ENCODE data around the gene NCAPD2. TPM values are rescaled to one million over a fixed set of nuclear protein-coding genes. Genes with fewer than 3 reads are reported as not detected.
A peak's percentile ranks its signal among the peaks of the same experiment; 100 is the strongest.

NCAPD2 gene
- total RNA-seq, 1 experiment from 2014 or later: 204 TPM

GRCh38 chr12:6562881-6563280 is 69.0 kb downstream of the NCAPD2 start:
- Histone ChIP-seq H3K9me3 (no peaks in the 10 kb centered on the region), H3K4me3 (ENCODE audit: low read depth, low read length) (no peak overlapping the region), H3K36me3 (ENCODE audit: control insufficient read depth, insufficient read depth, low read length) (peaks cover 15% of the 10 kb centered on the region), H3K27me3 (replicated peaks; ENCODE audit: control insufficient read depth, insufficient read depth, low read length) (no peaks in the 10 kb centered on the region), H3K4me1 (no peaks in the 10 kb centered on the region)
- BruUV-seq (replicated peaks): no TSS peak
- POLR2A ChIA-PET: no interaction called here
- Mint-ChIP-seq H3K9me3 (ENCODE audit: unreplicated experiment) (no peaks in the 10 kb centered on the region), H3K36me3 (ENCODE audit: insufficient read depth, unreplicated experiment) (peaks cover 100% of the 10 kb centered on the region), H3K27ac (ENCODE audit: unreplicated experiment) (no peak overlapping the region), H3K4me1 (ENCODE audit: low read depth, unreplicated experiment) (peaks cover 9% of the 10 kb centered on the region), H3K27me3 (ENCODE audit: insufficient read depth, unreplicated experiment) (no peaks in the 10 kb centered on the region), H3K4me3 (ENCODE audit: unreplicated experiment) (no peak overlapping the region)
- no peak for TF ChIP-seq CTCF (IDR thresholded peaks at IDR 0.05; ENCODE audit: insufficient read depth in 1 of 2, low read depth in 1 of 2, low read length in 1 of 2, severe bottlenecking in 1 of 2, unreplicated experiment in 1 of 2)
- intact Hi-C loops (cut with micrococcal nuclease; ENCODE audit: unreplicated experiment): no loop called here
- DNase-seq: no peak
- CTCF ChIA-PET: interaction anchor here (1.3 kb wide), 1 partner anchor 12 kb away, joined by 3 read pairs; no protein-coding TSS in a partner anchor

- H3K4me3 ChIP-seq (ENCODE audit: low read depth, low read length): no peak overlapping the region
- no peaks in the 10 kb centered on the region for H3K9me3 ChIP-seq
- no peaks in the 10 kb centered on the region for H3K4me1 ChIP-seq
- Mint-ChIP-seq H3K36me3 (ENCODE audit: insufficient read depth, unreplicated experiment) (peaks cover 100% of the 10 kb centered on the region), H3K4me3 (ENCODE audit: unreplicated experiment) (no peak overlapping the region), H3K27me3 (ENCODE audit: insufficient read depth, unreplicated experiment) (no peaks in the 10 kb centered on the region), H3K27ac (ENCODE audit: unreplicated experiment) (no peak overlapping the region), H3K4me1 (ENCODE audit: low read depth, unreplicated experiment) (peaks cover 9% of the 10 kb centered on the region), H3K9me3 (ENCODE audit: unreplicated experiment) (no peaks in the 10 kb centered on the region)
- intact Hi-C loops (cut with micrococcal nuclease; ENCODE audit: unreplicated experiment): no loop called here
- peaks cover 15% of the 10 kb centered on the region for H3K36me3 ChIP-seq (ENCODE audit: control insufficient read depth, insufficient read depth, low read length)
- BruUV-seq (replicated peaks): no TSS peak
- ChIA-PET POLR2A (interaction anchor here (1.0 kb wide), 1 partner anchor 29 kb away, joined by 4 read pairs; the partner anchor contains the start of gene GAPDH), CTCF (interaction anchor here (0.6 to 1.3 kb wide), 4 partner anchors 13 to 65 kb away, joined by 3 to 6 read pairs (median 4); no protein-coding TSS in a partner anchor)
- TF ChIP-seq CTCF (IDR thresholded peaks at IDR 0.05; ENCODE audit: insufficient read depth in 1 of 2, low read depth in 1 of 2, low read length in 1 of 2, severe bottlenecking in 1 of 2, unreplicated experiment in 1 of 2): peak; percentile 89 to 96
- DNase-seq: peak; percentile 63 to 80
- no peaks in the 10 kb centered on the region for H3K27me3 ChIP-seq (replicated peaks; ENCODE audit: control insufficient read depth, insufficient read depth, low read length)
Observed at GRCh38 chr12:6563448-6564050, 69.6 kb downstream of the NCAPD2 start.

- intact Hi-C loops (cut with micrococcal nuclease; ENCODE audit: unreplicated experiment): loop anchor here (5.0 kb wide), 2 partner anchors 40 to 210 kb away; partner anchors contain the start of gene CHD4
- ChIA-PET CTCF (interaction anchor here (1.1 to 1.5 kb wide), 3 partner anchors 9 to 200 kb away, joined by 7 to 14 read pairs (median 11); partner anchors contain the start of gene PTMS), POLR2A (interaction anchor here (0.7 to 1.5 kb wide), 3 partner anchors 21 to 156 kb away, joined by 3 to 9 read pairs (median 3); partner anchors contain the start of gene COPS7A)
- Histone ChIP-seq H3K9me3 (no peaks in the 10 kb centered on the region), H3K4me1 (no peaks in the 10 kb centered on the region), H3K36me3 (ENCODE audit: control insufficient read depth, insufficient read depth, low read length) (peaks cover 11% of the 10 kb centered on the region), H3K27me3 (replicated peaks; ENCODE audit: control insufficient read depth, insufficient read depth, low read length) (no peaks in the 10 kb centered on the region), H3K4me3 (ENCODE audit: low read depth, low read length) (peak overlapping the region; percentile 77)
- TF ChIP-seq CTCF (IDR thresholded peaks at IDR 0.05; ENCODE audit: insufficient read depth in 1 of 2, low read depth in 1 of 2, low read length in 1 of 2, severe bottlenecking in 1 of 2, unreplicated experiment in 1 of 2): no peak
- Mint-ChIP-seq H3K36me3 (ENCODE audit: insufficient read depth, unreplicated experiment) (peaks cover 98% of the 10 kb centered on the region), H3K4me3 (ENCODE audit: unreplicated experiment) (peak overlapping the region; percentile 81), H3K4me1 (ENCODE audit: low read depth, unreplicated experiment) (peaks cover 23% of the 10 kb centered on the region), H3K27me3 (ENCODE audit: insufficient read depth, unreplicated experiment) (no peaks in the 10 kb centered on the region), H3K9me3 (ENCODE audit: unreplicated experiment) (no peaks in the 10 kb centered on the region), H3K27ac (ENCODE audit: unreplicated experiment) (peak overlapping the region; percentile 96)
- BruUV-seq (replicated peaks): no TSS peak
- DNase-seq: no peak
Observed at GRCh38 chr12:6567112-6567670, 73.3 kb downstream of the NCAPD2 start.
